ENCODE results near the gene STK32C.

STK32C gene

GRCh38 chr10:132196178-132197113 lies 111.3 kb downstream of the STK32C start:
- peak in 1 of 5 experiments; percentile 6 for DNase-seq

GRCh38 chr10:132195366-132196075 lies 112.2 kb downstream of the STK32C start:
- DNase-seq, result peak in 1 of 5 experiments; percentile 2

GRCh38 chr10:132194726-132195125 lies 113.0 kb downstream of the STK32C start:
- peak in 1 of 5 experiments; percentile 3 for DNase-seq

GRCh38 chr10:132193907-132194552 lies 113.7 kb downstream of the STK32C start:
- DNase-seq, result peak in 2 of 5 experiments; percentile 9 to 13

- DNase-seq, result no peak
These were observed 114.6 kb downstream of the STK32C start for GRCh38 chr10:132192991-132193665.

GRCh38 chr10:132192076-132192975 lies 115.4 kb downstream of the STK32C start:
- DNase-seq, result no peak

GRCh38 chr10:132189810-132190422 lies 117.8 kb downstream of the STK32C start:
- DNase-seq, result no peak

GRCh38 chr10:132189016-132189415 lies 118.7 kb downstream of the STK32C start:
- DNase-seq, result no peak

GRCh38 chr10:132188331-132188730 lies 119.4 kb downstream of the STK32C start:
- DNase-seq, result no peak

- DNase-seq, result no peak
These were observed 120.2 kb downstream of the STK32C start for GRCh38 chr10:132187430-132188138.

- peak in 1 of 5 experiments; percentile 28 for DNase-seq
These were observed 121.0 kb downstream of the STK32C start, which contains the start of gene DPYSL4 for GRCh38 chr10:132186488-132187429. DPYSL4 (plus strand) TSS chr10:132186948; CDS start chr10:132187064, 116 bp downstream.

- peak; percentile 21 to 54 (median 32) for DNase-seq
These were observed 121.9 kb downstream of the STK32C start for GRCh38 chr10:132185601-132186487.

GRCh38 chr10:132184816-132185593 lies 122.7 kb downstream of the STK32C start:
- DNase-seq, result no peak

- DNase-seq, result no peak
These were observed 124.7 kb downstream of the STK32C start for GRCh38 chr10:132183046-132183445.

- DNase-seq, result no peak
These were observed 125.2 kb downstream of the STK32C start for GRCh38 chr10:132182591-132182990.

GRCh38 chr10:132181691-132182425 lies 125.9 kb downstream of the STK32C start:
- DNase-seq, result no peak
